Measurements from ENCODE around the gene APEH. TPM values are rescaled to one million over a fixed set of nuclear protein-coding genes. Genes with fewer than 3 reads are reported as not detected.
A peak's percentile ranks its signal among the peaks of the same experiment; 100 is the strongest.

Gene APEH
- total and polyA plus RNA-seq, 12 donors = 36.5 to 166 (median 124) TPM

GRCh38 chr3:49675912-49676311 lies 1.8 kb downstream of the APEH start:
- DNase-seq = no peak
- Histone ChIP-seq H3K36me3 (replicated peaks in 1 of 2) (peaks cover 0 to 50% of the 10 kb centered on the region in 2 donors), H3K9me3 (replicated peaks in 1 of 3) (no peaks in the 10 kb centered on the region), H3K4me3 (no peak overlapping the region), H3K27ac (no peak overlapping the region), H3K27me3 (no peaks in the 10 kb centered on the region), H3K4me1 (replicated peaks in 1 of 2) (peaks cover 10 to 17% of the 10 kb centered on the region in 2 donors)
- intact Hi-C loops (cut with DNase I) = no loop called here
- WGBS, 4 donors = 74 to 100% (median 83%) methylated on average over 1 to 11 of the region's 11 CpGs
- TF ChIP-seq POLR2A (IDR thresholded peaks at IDR 0.05) = no peak
- TF ChIP-seq CTCF (IDR thresholded peaks at IDR 0.05) = no peak

- WGBS, 4 donors = 81 to 95% (median 89%) methylated on average over 2 to 7 of the region's 7 CpGs
- Histone ChIP-seq H3K27ac (no peak overlapping the region), H3K27me3 (no peaks in the 10 kb centered on the region), H3K9me3 (replicated peaks in 1 of 3) (no peaks in the 10 kb centered on the region), H3K4me3 (no peak overlapping the region), H3K4me1 (replicated peaks in 1 of 2) (no peaks in the 10 kb centered on the region), H3K36me3 (replicated peaks in 1 of 2) (peaks cover 0 to 81% of the 10 kb centered on the region in 2 donors)
- intact Hi-C loops (cut with DNase I) = no loop called here
- DNase-seq = peak in 1 of 7 donors; percentile 68
- TF ChIP-seq POLR2A (IDR thresholded peaks at IDR 0.05) (no peak), CTCF (IDR thresholded peaks at IDR 0.05) (no peak)
Observed at GRCh38 chr3:49680493-49681231, 6.5 kb downstream of the APEH start.

GRCh38 chr3:49681232-49681522 lies 7.0 kb downstream of the APEH start:
- DNase-seq = no peak
- H3K36me3 ChIP-seq (replicated peaks in 1 of 2) = peaks cover 0 to 77% of the 10 kb centered on the region in 2 donors
- WGBS, 4 donors = 86 to 95% (median 91%) methylated on average over 1 to 2 of the region's 2 CpGs
- TF ChIP-seq POLR2A (IDR thresholded peaks at IDR 0.05) (no peak), CTCF (IDR thresholded peaks at IDR 0.05) (no peak)
- H3K27ac ChIP-seq = no peak overlapping the region
- H3K4me1 ChIP-seq (replicated peaks in 1 of 2) = no peaks in the 10 kb centered on the region
- H3K27me3 ChIP-seq = no peaks in the 10 kb centered on the region
- no peak overlapping the region for H3K4me3 ChIP-seq
- intact Hi-C loops (cut with DNase I) = no loop called here
- no peaks in the 10 kb centered on the region for H3K9me3 ChIP-seq (replicated peaks in 1 of 3)

GRCh38 chr3:49681543-49681942 lies 7.4 kb downstream of the APEH start:
- no peaks in the 10 kb centered on the region for H3K27me3 ChIP-seq
- no peak overlapping the region for H3K27ac ChIP-seq
- no peak for DNase-seq
- WGBS, 4 donors = 72 to 80% (median 78%) methylated on average over 2 to 4 of the region's 4 CpGs
- H3K36me3 ChIP-seq (replicated peaks in 1 of 2) = peaks cover 0 to 74% of the 10 kb centered on the region in 2 donors
- intact Hi-C loops (cut with DNase I) = no loop called here
- no peak for TF ChIP-seq CTCF (IDR thresholded peaks at IDR 0.05)
- no peaks in the 10 kb centered on the region for H3K4me1 ChIP-seq (replicated peaks in 1 of 2)
- H3K4me3 ChIP-seq = no peak overlapping the region
- H3K9me3 ChIP-seq (replicated peaks in 1 of 3) = no peaks in the 10 kb centered on the region

Data from adrenal gland (tissue), 12 donors.